ENCODE data around the gene SYNGAP1.

DNA sequence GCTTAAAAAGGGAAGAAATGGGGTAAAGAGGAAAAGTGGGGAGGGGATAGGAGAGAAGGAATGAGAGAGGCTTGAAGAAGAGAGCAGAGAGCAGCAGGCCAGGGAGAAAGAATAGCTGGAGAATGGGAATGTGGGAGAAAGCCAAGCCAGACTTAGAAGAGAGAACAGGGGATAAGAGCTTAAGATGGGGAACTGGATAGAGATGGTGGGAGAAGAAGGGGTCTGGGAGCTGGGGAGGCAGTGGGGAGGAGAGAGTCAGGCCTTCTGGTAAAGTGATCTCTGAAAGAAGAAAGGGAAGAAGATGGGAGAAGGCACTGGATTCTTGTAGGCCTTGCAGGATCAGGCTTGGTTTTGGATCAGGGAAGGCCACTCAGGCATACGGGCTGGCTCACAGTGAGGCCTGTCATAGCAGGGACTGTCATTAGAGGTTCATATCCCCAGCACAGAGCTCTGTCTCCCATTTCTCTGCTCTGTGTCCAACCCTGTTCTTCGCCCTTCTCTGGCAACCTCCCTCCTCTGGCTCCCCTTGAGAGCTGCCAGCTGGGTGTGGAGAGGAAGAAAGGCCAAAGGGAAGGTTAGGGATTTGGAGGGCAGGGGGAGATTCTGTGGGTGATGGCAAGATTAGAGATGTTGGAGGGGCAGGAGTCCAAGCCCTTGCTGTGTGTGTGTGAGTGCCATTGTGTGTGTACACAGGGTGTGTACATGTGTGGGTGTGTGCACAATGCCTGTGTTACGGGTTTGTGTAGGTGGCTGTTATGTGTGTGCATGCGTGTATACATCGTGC is 9.3 kb downstream of the SYNGAP1 start:
- TF ChIP-seq, protein P1, sequence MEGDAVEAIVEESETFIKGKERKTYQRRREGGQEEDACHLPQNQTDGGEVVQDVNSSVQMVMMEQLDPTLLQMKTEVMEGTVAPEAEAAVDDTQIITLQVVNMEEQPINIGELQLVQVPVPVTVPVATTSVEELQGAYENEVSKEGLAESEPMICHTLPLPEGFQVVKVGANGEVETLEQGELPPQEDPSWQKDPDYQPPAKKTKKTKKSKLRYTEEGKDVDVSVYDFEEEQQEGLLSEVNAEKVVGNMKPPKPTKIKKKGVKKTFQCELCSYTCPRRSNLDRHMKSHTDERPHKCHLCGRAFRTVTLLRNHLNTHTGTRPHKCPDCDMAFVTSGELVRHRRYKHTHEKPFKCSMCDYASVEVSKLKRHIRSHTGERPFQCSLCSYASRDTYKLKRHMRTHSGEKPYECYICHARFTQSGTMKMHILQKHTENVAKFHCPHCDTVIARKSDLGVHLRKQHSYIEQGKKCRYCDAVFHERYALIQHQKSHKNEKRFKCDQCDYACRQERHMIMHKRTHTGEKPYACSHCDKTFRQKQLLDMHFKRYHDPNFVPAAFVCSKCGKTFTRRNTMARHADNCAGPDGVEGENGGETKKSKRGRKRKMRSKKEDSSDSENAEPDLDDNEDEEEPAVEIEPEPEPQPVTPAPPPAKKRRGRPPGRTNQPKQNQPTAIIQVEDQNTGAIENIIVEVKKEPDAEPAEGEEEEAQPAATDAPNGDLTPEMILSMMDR (IDR thresholded peaks at IDR 0.05 in 2 of 3, conservative IDR thresholded peaks at IDR 0.05 in 1 of 3; ENCODE audit: insufficient read depth in 2 of 3, low read depth in 1 of 3, low read length in 3 of 3) = no peak
- peak; percentile 64; the same call in 1 of the 2 replicates for TF ChIP-seq LARP7 (IDR thresholded peaks at IDR 0.05)
- no peak for TF ChIP-seq BRF1 (IDR thresholded peaks at IDR 0.05; ENCODE audit: borderline replicate concordance, extremely low read depth, insufficient read length)
- TF ChIP-seq, protein P2, sequence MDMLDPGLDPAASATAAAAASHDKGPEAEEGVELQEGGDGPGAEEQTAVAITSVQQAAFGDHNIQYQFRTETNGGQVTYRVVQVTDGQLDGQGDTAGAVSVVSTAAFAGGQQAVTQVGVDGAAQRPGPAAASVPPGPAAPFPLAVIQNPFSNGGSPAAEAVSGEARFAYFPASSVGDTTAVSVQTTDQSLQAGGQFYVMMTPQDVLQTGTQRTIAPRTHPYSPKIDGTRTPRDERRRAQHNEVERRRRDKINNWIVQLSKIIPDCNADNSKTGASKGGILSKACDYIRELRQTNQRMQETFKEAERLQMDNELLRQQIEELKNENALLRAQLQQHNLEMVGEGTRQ (CRISPR knock-in tag; IDR thresholded peaks at IDR 0.05) = no peak
- no peak for TF ChIP-seq ZC3H11A (IDR thresholded peaks at IDR 0.05; ENCODE audit: low read depth, low read length)
- TF ChIP-seq RFX5 (IDR thresholded peaks at IDR 0.05; ENCODE audit: low read depth, low read length) = no peak
- no peak for TF ChIP-seq JUNB (CRISPR knock-in tag; conservative IDR thresholded peaks at IDR 0.05)
- TF ChIP-seq BHLHE40 (IDR thresholded peaks at IDR 0.05; ENCODE audit: low read length) = no peak
- TF ChIP-seq CBX5 (IDR thresholded peaks at IDR 0.05; ENCODE audit: borderline replicate concordance, low read depth) = no peak
- TF ChIP-seq CEBPB (tag; IDR thresholded peaks at IDR 0.05) = no peak
